Activated B cell treated with CpG ODN at 0.5 μM for 24 hours (primary cell): ENCODE measurements around the gene SLC9A9. TPM values are rescaled to one million over a fixed set of nuclear protein-coding genes. Genes with fewer than 3 reads are reported as not detected.

Experiments used
- ATAC-seq: fragments of 200-7000 bp; cut with Tn5 transposase; one replicate; pipeline ENCODE4 v1.10.0; 2021; ENCODE audit warnings: low read depth, mild to moderate bottlenecking, moderate library complexity
- CTCF ChIA-PET: fragments of 350-600 bp; sonication (Branson Sonifier 250); formaldehyde crosslinking; loops from one replicate; lab custom pipeline; 2021; ENCODE audit warnings: antibody characterized with exemption; lab: Charles Lee
- POLR2A ChIA-PET: fragments of 350-600 bp; sonication (Branson Sonifier 250); formaldehyde crosslinking; loops from one replicate; lab custom pipeline; 2021; ENCODE audit warnings: antibody characterized with exemption; lab: Charles Lee
- DNase-seq: peaks from one replicate; pipeline ENCODE4 v3.0.0; 2022
- H3K27ac Mint-ChIP-seq: one replicate; pipeline ENCODE4 v1.8.0; 2020; ENCODE audit warnings: mixed read lengths
- H3K27me3 Mint-ChIP-seq: one replicate; pipeline ENCODE4 v1.8.0; 2021; ENCODE audit warnings: mixed read lengths
- H3K36me3 Mint-ChIP-seq: one replicate; pipeline ENCODE4 v1.8.0; 2021; ENCODE audit warnings: low read depth, mixed read lengths
- H3K4me1 Mint-ChIP-seq: one replicate; pipeline ENCODE4 v1.8.0; 2021; ENCODE audit warnings: mixed read lengths
- H3K4me3 Mint-ChIP-seq: one replicate; pipeline ENCODE4 v1.8.0; 2020; ENCODE audit warnings: mild to moderate bottlenecking, mixed read lengths
- H3K9me3 Mint-ChIP-seq: one replicate; pipeline ENCODE4 v1.8.0; 2020; ENCODE audit warnings: mixed read lengths
- CTCF ChIP-seq: fragments of 200-600 bp; IDR thresholded peaks from one replicate; pipeline ENCODE4 v1.8.0; 2022; ENCODE audit warnings: antibody characterized with exemption, mild to moderate bottlenecking
- intact Hi-C: fragments of 100-400 bp; cut with micrococcal nuclease; formaldehyde crosslinking; loops from one replicate; pipeline ENCODE4 v1.15.1; 2024
- total RNA-seq: library from RNA; stranded (reverse); gene quantifications from 2 replicates; pipeline ENCODE4 v1.2.3, GENCODE V29; 2022

Gene SLC9A9
- total RNA-seq, 1 donor from 2014 or later = 9.4 TPM

GRCh38 chr3:143483214-143483613, 365.1 kb downstream of the SLC9A9 start:
- no peak overlapping the region for H3K4me3 Mint-ChIP-seq
- ChIA-PET POLR2A (interaction anchor here (0.7 to 1.3 kb wide), 3 partner anchors 43 to 60 kb away, joined by 3 to 6 read pairs (median 3); no protein-coding TSS in a partner anchor), CTCF (interaction anchor here (0.8 to 1.9 kb wide), 2 partner anchors 45 to 122 kb away, joined by 3 to 6 read pairs; no protein-coding TSS in a partner anchor)
- H3K27ac Mint-ChIP-seq = peak overlapping the region; percentile 24
- TF ChIP-seq CTCF = no peak
- peaks cover 38% of the 10 kb centered on the region for H3K4me1 Mint-ChIP-seq
- no peaks in the 10 kb centered on the region for H3K9me3 Mint-ChIP-seq
- no peak for DNase-seq
- no peaks in the 10 kb centered on the region for H3K27me3 Mint-ChIP-seq
- intact Hi-C loops = no loop called here
- H3K36me3 Mint-ChIP-seq = peaks cover 2% of the 10 kb centered on the region
- peak; percentile 61 for ATAC-seq

DNA sequence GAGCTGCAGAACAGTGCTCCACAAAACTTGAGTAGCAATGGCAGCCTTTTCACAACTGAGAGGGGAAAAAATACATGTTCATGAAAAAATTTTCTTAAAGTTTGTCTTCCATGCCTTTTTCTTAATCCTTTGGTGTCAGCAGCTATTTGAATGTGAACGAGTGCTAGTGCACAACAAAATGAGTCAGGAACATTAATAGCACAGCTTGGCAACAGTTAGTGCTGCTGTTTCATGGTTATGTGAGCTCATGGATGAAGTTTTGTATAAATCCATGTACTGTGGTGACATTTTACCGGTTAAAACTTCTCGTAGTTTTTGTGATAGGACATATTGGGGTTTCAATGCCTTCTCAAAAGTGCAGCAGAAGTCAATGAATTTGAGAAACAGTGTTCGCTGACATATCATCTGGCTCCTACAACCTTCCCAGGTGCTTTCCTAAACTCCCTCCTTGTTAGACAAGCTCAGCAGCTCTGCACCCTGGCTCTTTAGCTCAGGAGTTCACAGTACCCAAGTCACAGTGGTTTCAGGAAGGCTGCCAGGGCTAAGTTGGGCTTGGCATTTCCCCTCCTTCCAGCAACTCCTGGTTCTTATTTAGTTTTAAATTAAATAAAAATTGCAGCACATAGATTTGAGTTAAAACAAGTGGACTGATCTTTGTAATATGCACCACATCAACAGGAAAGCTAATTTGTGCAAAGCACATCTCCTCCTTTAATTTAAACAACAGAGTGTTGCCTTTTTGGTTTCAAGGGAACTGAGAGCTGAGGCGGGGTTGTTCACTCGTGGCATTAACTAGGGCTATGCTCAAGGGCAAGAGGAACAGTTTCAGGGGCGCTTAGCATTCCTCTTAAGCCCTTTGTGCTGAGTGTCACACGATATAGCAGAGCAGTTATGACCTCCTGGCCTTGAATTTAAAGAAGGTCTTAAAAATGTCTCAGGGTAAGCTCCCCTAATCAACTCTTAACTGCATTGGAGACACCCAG, 365.9 kb downstream of the SLC9A9 start:
- no peak for DNase-seq
- CTCF ChIA-PET = interaction anchor here (0.8 to 1.9 kb wide), 3 partner anchors 46 to 442 kb away, joined by 3 to 6 read pairs (median 3); no protein-coding TSS in a partner anchor
- no peak overlapping the region for H3K27ac Mint-ChIP-seq
- no peak for TF ChIP-seq CTCF
- POLR2A ChIA-PET = interaction anchor here (0.9 to 1.3 kb wide), 3 partner anchors 38 to 46 kb away, joined by 3 read pairs; no protein-coding TSS in a partner anchor
- no peak overlapping the region for H3K4me3 Mint-ChIP-seq
- H3K9me3 Mint-ChIP-seq = no peaks in the 10 kb centered on the region
- H3K36me3 Mint-ChIP-seq = peaks cover 2% of the 10 kb centered on the region
- peaks cover 44% of the 10 kb centered on the region for H3K4me1 Mint-ChIP-seq
- intact Hi-C loops = loop anchor here (1.0 kb wide), 1 partner anchor 113 kb away; no protein-coding TSS in a partner anchor
- H3K27me3 Mint-ChIP-seq = no peaks in the 10 kb centered on the region
- peak; percentile 49 for ATAC-seq

GRCh38 chr3:143480344-143480743, 367.9 kb downstream of the SLC9A9 start:
- Mint-ChIP-seq H3K36me3 (peaks cover 2% of the 10 kb centered on the region), H3K27me3 (no peaks in the 10 kb centered on the region), H3K4me1 (peaks cover 44% of the 10 kb centered on the region), H3K27ac (no peak overlapping the region), H3K4me3 (no peak overlapping the region), H3K9me3 (no peaks in the 10 kb centered on the region)
- ChIA-PET CTCF (no interaction called here), POLR2A (no interaction called here)
- TF ChIP-seq CTCF = no peak
- no peak for ATAC-seq
- intact Hi-C loops = no loop called here
- no peak for DNase-seq

GRCh38 chr3:143479727-143480126, 368.5 kb downstream of the SLC9A9 start:
- TF ChIP-seq CTCF = no peak
- CTCF ChIA-PET = no interaction called here
- POLR2A ChIA-PET = no interaction called here
- DNase-seq (no peak), ATAC-seq (no peak)
- H3K36me3 Mint-ChIP-seq = peaks cover 2% of the 10 kb centered on the region
- peaks cover 44% of the 10 kb centered on the region for H3K4me1 Mint-ChIP-seq
- H3K27ac Mint-ChIP-seq = no peak overlapping the region
- no peak overlapping the region for H3K4me3 Mint-ChIP-seq
- no peaks in the 10 kb centered on the region for H3K27me3 Mint-ChIP-seq
- intact Hi-C loops = no loop called here
- no peaks in the 10 kb centered on the region for H3K9me3 Mint-ChIP-seq

DNA sequence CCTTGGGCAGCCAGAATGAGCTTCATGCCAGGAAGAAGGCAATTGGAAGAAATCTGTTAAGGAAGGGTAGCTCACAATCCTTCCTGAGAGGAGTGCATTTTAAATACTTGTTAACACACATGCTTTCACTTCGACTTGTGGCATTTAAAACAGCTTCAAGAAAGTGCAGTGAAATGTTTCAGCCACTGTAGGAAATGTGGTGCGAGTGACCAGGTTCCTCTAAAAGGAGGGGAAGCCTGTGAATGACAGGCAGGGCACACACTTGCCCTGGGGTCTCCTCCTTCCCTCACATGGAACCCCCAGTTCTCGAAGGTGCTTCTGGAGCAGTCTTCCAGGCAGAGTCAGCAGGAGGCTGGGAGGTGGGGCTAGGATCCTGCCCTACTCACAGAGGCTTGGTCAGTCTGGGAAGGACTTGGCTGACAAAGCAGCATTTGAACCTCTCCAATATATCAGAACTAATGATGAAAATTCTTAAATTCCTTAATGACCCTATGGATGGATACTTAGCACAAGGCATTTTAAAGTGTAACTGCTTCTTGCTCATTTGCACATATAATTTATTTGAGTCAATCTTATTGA, 370.1 kb downstream of the SLC9A9 start:
- intact Hi-C loops = no loop called here
- ATAC-seq = peak; percentile 45
- CTCF ChIA-PET = no interaction called here

More for the DNA sequence above, 370.1 kb downstream of the SLC9A9 start:
- Mint-ChIP-seq H3K4me1 (peaks cover 37% of the 10 kb centered on the region), H3K36me3 (peaks cover 2% of the 10 kb centered on the region), H3K27ac (peak overlapping the region; percentile 32), H3K9me3 (no peaks in the 10 kb centered on the region), H3K4me3 (no peak overlapping the region), H3K27me3 (no peaks in the 10 kb centered on the region)
- TF ChIP-seq CTCF = no peak
- no peak for DNase-seq
- POLR2A ChIA-PET = no interaction called here
